Brain microvascular endothelial cell (primary cell): ENCODE results near the gene COL21A1.

Source experiments
- DNase-seq: peaks from one replicate; pipeline ENCODE4 v3.0.0-alpha.2; 2020
- H3K27ac ChIP-seq: fragments of 250-450 bp; sonication (Bioruptor Pico); 2 replicates; pipeline ENCODE4 v1.5.1; 2020; ENCODE audit warnings: mild to moderate bottlenecking, moderate library complexity
- H3K27me3 ChIP-seq: fragments of 250-450 bp; sonication (Bioruptor Pico); replicated peaks from 2 replicates; pipeline ENCODE4 v1.5.1; 2020; ENCODE audit warnings: mild to moderate bottlenecking
- H3K36me3 ChIP-seq: fragments of 250-450 bp; sonication (Bioruptor Pico); replicated peaks from 2 replicates; pipeline ENCODE4 v1.5.1; 2020; ENCODE audit warnings: mild to moderate bottlenecking
- H3K4me3 ChIP-seq: 2 replicates; pipeline ENCODE4 v1.5.1; 2011; ENCODE audit warnings: low read depth, mild to moderate bottlenecking, control low read depth, low read length, moderate library complexity
- in situ Hi-C: cut with HindIII; loops from 2 replicates; pipeline ENCODE4 v1.10.0; 2017; ENCODE audit warnings: low sequenced_read_pairs, low pct_ligation_motif_present
- TF ChIP-seq, protein P1 (sequence below): IDR thresholded peaks from 2 replicates; pipeline ENCODE4 v1.5.1; 2011; ENCODE audit warnings: low read depth, mild to moderate bottlenecking, moderate library complexity, low read length, control low read depth, inconsistent platforms; ENCODE audit errors: missing control alignments

Gene COL21A1

DNA sequence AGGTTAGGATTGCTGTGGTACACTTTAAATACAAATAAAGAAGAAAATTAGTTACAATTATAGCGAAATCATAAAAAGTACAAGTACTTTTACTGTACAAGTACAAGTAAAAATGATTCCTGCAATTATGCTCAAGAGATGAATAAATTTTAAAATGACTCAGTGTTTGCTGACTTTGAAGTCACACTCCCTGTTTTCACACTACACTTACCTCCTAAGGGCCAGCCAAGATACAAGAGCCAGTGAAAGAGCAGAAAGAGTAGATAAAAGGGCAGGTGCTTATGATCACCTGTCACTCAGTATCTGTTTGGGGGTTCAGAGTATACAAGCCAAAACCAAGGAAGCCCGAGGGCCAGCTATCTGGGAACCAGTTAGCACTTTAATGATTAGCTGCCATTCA lies 41.0 kb upstream of the COL21A1 start:
- in situ Hi-C loops, result no loop called here
- Histone ChIP-seq H3K27me3 (no peaks in the 10 kb centered on the region), H3K27ac (no peak overlapping the region), H3K36me3 (no peaks in the 10 kb centered on the region), H3K4me3 (no peak overlapping the region)
- no peak for DNase-seq
- TF ChIP-seq, protein P1, sequence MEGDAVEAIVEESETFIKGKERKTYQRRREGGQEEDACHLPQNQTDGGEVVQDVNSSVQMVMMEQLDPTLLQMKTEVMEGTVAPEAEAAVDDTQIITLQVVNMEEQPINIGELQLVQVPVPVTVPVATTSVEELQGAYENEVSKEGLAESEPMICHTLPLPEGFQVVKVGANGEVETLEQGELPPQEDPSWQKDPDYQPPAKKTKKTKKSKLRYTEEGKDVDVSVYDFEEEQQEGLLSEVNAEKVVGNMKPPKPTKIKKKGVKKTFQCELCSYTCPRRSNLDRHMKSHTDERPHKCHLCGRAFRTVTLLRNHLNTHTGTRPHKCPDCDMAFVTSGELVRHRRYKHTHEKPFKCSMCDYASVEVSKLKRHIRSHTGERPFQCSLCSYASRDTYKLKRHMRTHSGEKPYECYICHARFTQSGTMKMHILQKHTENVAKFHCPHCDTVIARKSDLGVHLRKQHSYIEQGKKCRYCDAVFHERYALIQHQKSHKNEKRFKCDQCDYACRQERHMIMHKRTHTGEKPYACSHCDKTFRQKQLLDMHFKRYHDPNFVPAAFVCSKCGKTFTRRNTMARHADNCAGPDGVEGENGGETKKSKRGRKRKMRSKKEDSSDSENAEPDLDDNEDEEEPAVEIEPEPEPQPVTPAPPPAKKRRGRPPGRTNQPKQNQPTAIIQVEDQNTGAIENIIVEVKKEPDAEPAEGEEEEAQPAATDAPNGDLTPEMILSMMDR, result no peak

DNA sequence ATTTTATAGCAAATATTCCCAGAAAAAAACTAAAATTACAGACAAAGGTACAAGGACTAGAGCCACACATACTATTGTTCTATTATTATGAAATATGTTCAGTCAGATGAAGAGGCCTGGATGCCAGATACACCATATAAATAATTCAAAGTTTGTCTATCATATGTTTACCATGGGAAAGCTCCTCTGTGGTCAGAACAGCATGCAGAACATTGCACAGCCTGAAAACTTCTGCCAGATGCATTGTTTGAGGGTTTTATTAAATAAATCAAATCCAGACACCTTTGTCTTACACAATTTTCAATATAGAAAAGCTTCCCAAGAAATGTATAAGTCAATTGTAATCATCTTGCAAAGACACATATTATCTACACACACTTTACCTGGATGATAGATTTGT lies 35.0 kb upstream of the COL21A1 start:
- TF ChIP-seq, protein P1, result no peak
- H3K27me3 ChIP-seq, result no peaks in the 10 kb centered on the region
- H3K4me3 ChIP-seq, result no peak overlapping the region
- H3K27ac ChIP-seq, result no peak overlapping the region
- H3K36me3 ChIP-seq, result no peaks in the 10 kb centered on the region
- no peak for DNase-seq
- in situ Hi-C loops, result no loop called here

DNA sequence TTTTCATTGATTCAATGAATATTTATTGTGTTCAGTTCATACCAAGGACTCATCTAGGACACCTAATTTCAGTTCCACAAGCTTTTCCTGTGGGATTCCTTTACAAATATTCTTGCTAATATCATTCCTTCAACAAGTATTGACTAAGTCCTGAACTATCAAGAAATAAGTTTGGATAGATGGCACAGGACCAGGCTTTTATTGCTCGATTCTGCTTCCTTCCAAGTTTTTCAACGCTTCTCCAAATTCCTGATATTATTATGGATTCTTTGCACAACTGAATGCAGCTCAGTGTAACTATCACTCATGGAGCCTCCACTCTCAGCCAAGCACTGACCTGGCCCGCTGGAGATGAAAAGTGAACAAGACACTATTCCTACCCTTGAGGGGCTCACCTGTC lies 32.7 kb upstream of the COL21A1 start:
- no peaks in the 10 kb centered on the region for H3K36me3 ChIP-seq
- H3K27me3 ChIP-seq, result no peaks in the 10 kb centered on the region
- in situ Hi-C loops, result no loop called here
- no peak for DNase-seq
- H3K4me3 ChIP-seq, result no peak overlapping the region
- TF ChIP-seq, protein P1, result no peak
- no peak overlapping the region for H3K27ac ChIP-seq

DNA sequence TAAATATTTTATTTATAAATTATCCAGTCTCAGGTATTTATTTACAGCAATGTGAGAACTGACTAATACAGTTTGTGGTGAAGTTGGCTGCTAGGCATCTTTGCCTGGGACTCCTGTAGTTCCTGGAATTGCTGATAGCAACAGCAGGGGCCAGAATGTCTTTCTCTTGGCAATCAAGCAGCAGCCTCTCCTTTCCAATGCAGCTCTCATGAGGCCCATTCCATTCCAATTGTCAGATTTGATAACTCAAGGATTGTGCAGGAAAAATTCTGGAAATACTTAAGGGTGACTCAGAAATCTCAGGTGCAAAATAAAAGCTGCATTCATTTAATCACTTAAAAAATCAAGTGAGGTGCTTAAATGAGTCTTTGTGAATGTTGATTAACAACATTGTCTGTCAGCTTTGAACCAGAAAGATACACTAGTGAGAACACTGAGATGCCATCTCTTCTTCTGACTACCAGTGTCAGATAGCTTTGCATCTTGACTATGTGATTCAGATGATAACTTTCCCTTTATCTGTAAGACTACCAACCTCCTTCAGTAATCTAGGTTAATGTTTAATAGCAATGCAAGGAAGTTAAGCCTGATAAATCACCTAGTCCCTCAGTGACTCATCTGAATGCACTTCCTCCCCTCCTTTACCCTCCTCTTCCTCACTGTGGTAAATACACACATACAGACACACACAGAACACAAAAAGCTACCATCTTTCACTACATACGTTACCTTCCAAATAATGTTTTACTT lies 32.1 kb upstream of the COL21A1 start:
- DNase-seq, result no peak
- Histone ChIP-seq H3K27me3 (no peaks in the 10 kb centered on the region), H3K36me3 (no peaks in the 10 kb centered on the region), H3K27ac (no peak overlapping the region), H3K4me3 (no peak overlapping the region)
- in situ Hi-C loops, result no loop called here
- TF ChIP-seq, protein P1, result no peak

DNA sequence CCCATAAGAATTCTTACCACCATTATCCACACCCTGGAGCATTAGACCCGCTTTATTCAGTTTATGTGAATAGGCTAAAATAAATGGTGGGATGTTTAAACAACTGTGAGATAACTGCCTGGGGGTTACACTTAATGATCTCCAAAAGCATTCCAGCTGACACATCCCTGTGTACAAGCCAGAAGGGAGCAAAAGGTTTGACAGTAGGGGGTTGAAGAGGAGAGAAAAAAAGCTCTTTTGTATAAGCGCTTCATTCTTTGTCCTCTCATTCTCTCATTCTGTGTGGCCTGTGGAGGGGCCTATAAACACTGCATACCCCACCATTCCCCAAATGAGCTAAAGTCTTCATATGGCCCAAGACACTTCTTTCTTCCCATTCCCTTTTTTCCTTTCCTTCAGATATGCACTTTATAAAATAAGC lies 30.8 kb upstream of the COL21A1 start:
- no peak overlapping the region for H3K27ac ChIP-seq

More for the DNA sequence above, 30.8 kb upstream of the COL21A1 start:
- in situ Hi-C loops, result no loop called here
- Histone ChIP-seq H3K36me3 (no peaks in the 10 kb centered on the region), H3K27me3 (no peaks in the 10 kb centered on the region), H3K4me3 (no peak overlapping the region)
- no peak for DNase-seq
- TF ChIP-seq, protein P1, result no peak
